K562 (cell line): ENCODE results near the gene TAAR9. TPM values are rescaled to one million over a fixed set of nuclear protein-coding genes. Genes with fewer than 3 reads are reported as not detected.

Experiments used
- ATAC-seq: fragments of 200-7000 bp; cut with Tn5 transposase; 3 replicates; pipeline ENCODE4 v1.9.1; 2020; ENCODE audit warnings: moderate library complexity
- BruUV-seq: library from RNA; stranded (reverse); fragments of 400-500 nt; replicated peaks from 2 replicates; lab custom pipeline; 2021; lab: Mats Ljungman, UMichigan
- CTCF ChIA-PET: fragments of 300-600 bp; formaldehyde crosslinking; extraction: SDS; loops from one replicate; lab custom pipeline; 2021; ENCODE audit warnings: low intra/inter-chr PET ratio; lab: Yijun Ruan, JAX
- POLR2A ChIA-PET: fragments of 300-600, 350-650 bp; sonication (Branson Sonifier 250); formaldehyde crosslinking; extraction: SDS; loops from one replicate; lab custom pipeline; 2021; ENCODE audit warnings: antibody characterized with exemption, inconsistent platforms; lab: Yijun Ruan, JAX
- DNase-seq, 4 experiments: peaks; one replicate each; pipeline versions ENCODE4 v3.0.0 to v3.0.0-alpha.2; 2011 to 2018; ENCODE audit warnings: low spot score in 3 of 4, mixed read lengths in 3 of 4; ENCODE audit errors: extremely low read depth in 1 of 4
- FAIRE-seq: peaks from 2 replicates; lab custom pipeline; 2011; peaks lifted over from hg19 to GRCh38; lab: Jason Lieb, UNC
- H2AFZ ChIP-seq: 2 replicates; pipeline ENCODE4 v1.6.0; 2011; ENCODE audit warnings: low read depth, low read length, control low read depth, inconsistent platforms
- H3K27ac ChIP-seq: fragments of 200-600 bp; 3 replicates; pipeline ENCODE4 v1.8.0; 2011; ENCODE audit warnings: low read depth, mild to moderate bottlenecking, control low read depth, inconsistent platforms, low read length, moderate library complexity, mixed read lengths; ENCODE audit errors: extremely low read depth
- H3K27me3 ChIP-seq, 2 experiments: fragments of 300-600 bp in 1 of 2; 2 replicates in 1 of 2; 3 replicates in 1 of 2; pipeline versions ENCODE4 v1.6.0 to v1.8.0; 2011; ENCODE audit warnings: inconsistent platforms in 2 of 2, low read length in 2 of 2, mild to moderate bottlenecking in 1 of 2, mixed read lengths in 1 of 2, moderate library complexity in 1 of 2; ENCODE audit not compliant: control insufficient read depth in 2 of 2, insufficient read depth in 2 of 2
- H3K36me3 ChIP-seq: fragments of 300-600 bp; 3 replicates; pipeline ENCODE4 v1.8.0; 2011; ENCODE audit warnings: mild to moderate bottlenecking, low read length, inconsistent platforms; ENCODE audit not compliant: control insufficient read depth, insufficient read depth
- H3K4me1 ChIP-seq, 2 experiments: fragments of 200-600 bp in 1 of 2; replicated peaks in 1 of 2; 2 replicates in 1 of 2; 3 replicates in 1 of 2; pipeline versions ENCODE4 v1.5.1 to v1.8.0; 2011; ENCODE audit warnings: inconsistent platforms in 2 of 2, low read length in 2 of 2, mild to moderate bottlenecking in 1 of 2, mixed read lengths in 1 of 2, moderate library complexity in 1 of 2; ENCODE audit not compliant: control insufficient read depth in 2 of 2, insufficient read depth in 2 of 2
- H3K4me2 ChIP-seq: 2 replicates; pipeline ENCODE4 v1.6.1; 2011; ENCODE audit warnings: low read length, control low read depth, inconsistent platforms, mixed read lengths; ENCODE audit not compliant: insufficient read depth
- H3K4me3 ChIP-seq: fragments of 200-600 bp; sonication (generic), shearing (Covaris generic); 2 replicates; pipeline ENCODE4 v1.5.1; 2016; ENCODE audit warnings: control low read depth, inconsistent platforms
- H3K79me2 ChIP-seq: fragments of 200-600 bp; 3 replicates; pipeline ENCODE4 v1.8.0; 2011; ENCODE audit warnings: low read length, inconsistent platforms; ENCODE audit not compliant: control insufficient read depth, insufficient read depth
- H3K9ac ChIP-seq, 2 experiments: 2 replicates each; pipeline versions ENCODE4 v1.6.0 to v1.6.1; 2011; ENCODE audit warnings: low read depth in 2 of 2, low read length in 2 of 2, control low read depth in 1 of 2, inconsistent platforms in 1 of 2, mild to moderate bottlenecking in 1 of 2, mixed read lengths in 1 of 2; ENCODE audit not compliant: insufficient read depth in 1 of 2
- H3K9me1 ChIP-seq: one replicate; pipeline ENCODE4 v1.6.0; 2011; ENCODE audit warnings: inconsistent platforms, mild to moderate bottlenecking, low read length, moderate library complexity; ENCODE audit not compliant: control insufficient read depth, insufficient read depth
- H3K9me3 ChIP-seq: replicated peaks from 2 replicates; pipeline ENCODE4 v1.5.1; 2011; ENCODE audit warnings: low read depth, low read length, inconsistent platforms; ENCODE audit not compliant: control insufficient read depth, insufficient read depth
- H4K20me1 ChIP-seq: replicated peaks from 2 replicates; pipeline ENCODE4 v1.6.1; 2011; ENCODE audit warnings: low read length, inconsistent platforms, mixed read lengths; ENCODE audit not compliant: control insufficient read depth, insufficient read depth
- BMI1 ChIP-seq: fragments of 150-350 bp; IDR thresholded peaks from 2 replicates; pipeline ENCODE4 v1.6.1; 2014; ENCODE audit warnings: low read length
- L3MBTL2 ChIP-seq: fragments of 450-650 bp; IDR thresholded peaks from 2 replicates; pipeline ENCODE4 v1.6.1; 2016; ENCODE audit warnings: mild to moderate bottlenecking, moderate library complexity
- MIER1 ChIP-seq: fragments of 450-650 bp; IDR thresholded peaks from 2 replicates; pipeline ENCODE4 v1.6.1; 2016; ENCODE audit warnings: antibody characterized with exemption, mild to moderate bottlenecking, low read depth
- MYC ChIP-seq, 2 experiments: fragments of 250-450 bp in 1 of 2; sonication (Bioruptor Pico) in 1 of 2; IDR thresholded peaks; 2 replicates each; pipeline versions ENCODE4 v1.5.1 to v1.6.1; 2012 to 2021; ENCODE audit warnings: low read depth in 2 of 2, borderline replicate concordance in 1 of 2, improper control_type of control experiment in 1 of 2, low read length in 1 of 2, mild to moderate bottlenecking in 1 of 2, moderate library complexity in 1 of 2
- POLR2AphosphoS5 ChIP-seq: IDR thresholded peaks from 2 replicates; pipeline ENCODE4 v1.6.1; 2011; ENCODE audit warnings: mild to moderate bottlenecking, low read depth, low read length, moderate library complexity; ENCODE audit not compliant: control insufficient read depth, insufficient read depth
- RAD51 ChIP-seq: fragments of 450-650 bp; IDR thresholded peaks from 2 replicates; pipeline ENCODE4 v1.7.1; 2016; ENCODE audit warnings: low read depth, mild to moderate bottlenecking, borderline replicate concordance
- SMAD4 ChIP-seq: fragments of 250-450 bp; sonication (Bioruptor Pico); conservative IDR thresholded peaks from 2 replicates; pipeline ENCODE4 v1.8.0; 2021; ENCODE audit warnings: inconsistent platforms, mild to moderate bottlenecking, moderate library complexity
- SMARCA5 ChIP-seq: fragments of 450-650 bp; IDR thresholded peaks from 2 replicates; pipeline ENCODE4 v1.6.1; 2016
- ZKSCAN8 ChIP-seq: fragments of 200-800 bp; sonication (Bioruptor generic); IDR thresholded peaks from 2 replicates; pipeline ENCODE4 v1.6.1; 2016; ENCODE audit warnings: missing genetic modification characterization, missing compliant biosample characterization
- ZNF134 ChIP-seq: fragments of 250-450 bp; sonication (Bioruptor Pico); conservative IDR thresholded peaks from 2 replicates; pipeline ENCODE4 v1.4.0; 2020
- ZNF644 ChIP-seq: fragments of 200-800 bp; sonication (Bioruptor generic); IDR thresholded peaks from 2 replicates; pipeline ENCODE4 v1.6.1; 2016; ENCODE audit warnings: low read depth, missing genetic modification characterization, missing compliant biosample characterization
- WGBS: fragments of 100-300 bp; shearing (Covaris generic); methylation state at CpG from one replicate; pipeline ENCODE4 v1.1.6; 2016; ENCODE audit warnings: low coverage, mixed read lengths; ENCODE audit not compliant: insufficient coverage; ENCODE audit errors: missing lambda C conversion rate; 5-methylcytosine and 5-hydroxymethylcytosine counted together
- in situ Hi-C: fragments of 300-500 bp; cut with MboI; formaldehyde crosslinking; loops from 4 replicates; pipeline ENCODE4 v1.15.0; 2018; ENCODE audit warnings: inconsistent platforms, mixed read lengths
- intact Hi-C: fragments of 100-400 bp; cut with micrococcal nuclease; formaldehyde crosslinking; loops from 2 replicates; pipeline ENCODE4 v1.14.2; 2022
- polyA plus RNA-seq, 8 experiments: library from polyadenylated mRNA; depleted of rRNA in 4 of 8; stranded (reverse) in 5 of 8; unstranded in 3 of 8; fragments of >200 nt; fragmentation: Nextera tagmentation in 2 of 8; fragmentation: Illumina TruSeq in 1 of 8; extraction: Ambion mirVana in 2 of 8; extraction: Trizol in 1 of 8; gene quantifications; 2 replicates each; pipeline versions ENCODE4 v1.2.1 to v1.2.3, GENCODE V29; 2011 to 2014; ENCODE audit warnings: inconsistent platforms in 1 of 8, missing spikeins in 1 of 8
- total RNA-seq, 7 experiments: library from RNA; depleted of rRNA in 6 of 7; stranded (reverse); fragments of >200 nt in 6 of 7; fragmentation: Illumina TruSeq in 2 of 7; extraction: Trizol in 2 of 7; gene quantifications; 2 replicates each; pipeline versions ENCODE4 v1.2.1 to v1.2.3, GENCODE V29; 2011 to 2021; ENCODE audit warnings: low replicate concordance in 1 of 7
- TF ChIP-seq, protein P1 (sequence below), 2 experiments: fragments of 450-650 bp; conservative IDR thresholded peaks; 2 replicates each; pipeline ENCODE4 v1.6.1; 2017; ENCODE audit warnings: mild to moderate bottlenecking in 2 of 2, moderate library complexity in 2 of 2
- TF ChIP-seq, protein P2 (sequence below): IDR thresholded peaks from 2 replicates; pipeline ENCODE4 v1.6.1; 2014; ENCODE audit warnings: antibody characterized with exemption
- TF ChIP-seq, protein P3 (sequence below): sonication (generic); formaldehyde crosslinking; IDR thresholded peaks from 2 replicates; pipeline ENCODE4 v1.5.0; 2020; ENCODE audit warnings: missing genetic modification reagents

TAAR9 gene
- total and polyA plus RNA-seq, 9 of the 15 experiments (the other 6 are each of a cell fraction or from before 2014, with no cell fraction given), result not detected

GRCh38 chr6:132511210-132511830 lies 26.8 kb upstream of the TAAR9 start:
- Histone ChIP-seq H3K27ac (peak overlapping the region; percentile 61), H2AFZ (peak overlapping the region; percentile 36), H3K4me2 (peak overlapping the region; percentile 75), H4K20me1 (no peaks in the 10 kb centered on the region; the same call in 1 of the 2 replicates), H3K9ac (peak overlapping the region; percentile 30 to 73; a peak in 3 of 4 replicates), H3K36me3 (peaks cover 7% of the 10 kb centered on the region; the same call in 2 of the 3 replicates), H3K27me3 (no peaks in the 10 kb centered on the region), H3K79me2 (peaks cover 64% of the 10 kb centered on the region), H3K9me1 (no peaks in the 10 kb centered on the region), H3K4me3 (peak overlapping the region; percentile 77), H3K4me1 (peaks cover 0 to 14% of the 10 kb centered on the region in 2 experiments; a peak in 3 of 5 replicates), H3K9me3 (no peaks in the 10 kb centered on the region)
- DNase-seq (peak in 2 of 4 experiments; percentile 24 to 51), FAIRE-seq (peak; percentile 15), ATAC-seq (0 out of 3 replicates have a peak, but pooled peaks have one; percentile 6)
- in situ Hi-C loops, result loop anchor here (25.0 kb wide), 1 partner anchor 1576 kb away; no protein-coding TSS in a partner anchor
- ChIA-PET CTCF (no interaction called here), POLR2A (no interaction called here)
- intact Hi-C loops, result loop anchor here (5.0 kb wide), 1 partner anchor 301 kb away; the partner anchor contains the start of gene RPS12
- WGBS, result 11% methylated on average over 4 of the region's 4 CpGs
- no TSS peak for BruUV-seq
- TF ChIP-seq L3MBTL2 (peak; percentile 75), SMARCA5 (no peak), MIER1 (no peak), ZNF644 (tag) (peak; percentile 18; the same call in 1 of the 2 replicates), POLR2AphosphoS5 (no peak), RAD51 (peak; percentile 84), MYC (IDR thresholded peaks at IDR 0.05; ENCODE audit: low read depth, low read length) (peak; percentile 57; the same call in 1 of the 2 replicates), MYC (CRISPR knock-in tag; IDR thresholded peaks at IDR 0.05; ENCODE audit: borderline replicate concordance, low read depth) (no peak), SMAD4 (0 out of 2 replicates have a peak, but pooled peaks have one; percentile 21), ZNF134 (CRISPR knock-in tag) (no peak), BMI1 (no peak), ZKSCAN8 (CRISPR knock-in tag) (no peak)
- TF ChIP-seq, protein P1, sequence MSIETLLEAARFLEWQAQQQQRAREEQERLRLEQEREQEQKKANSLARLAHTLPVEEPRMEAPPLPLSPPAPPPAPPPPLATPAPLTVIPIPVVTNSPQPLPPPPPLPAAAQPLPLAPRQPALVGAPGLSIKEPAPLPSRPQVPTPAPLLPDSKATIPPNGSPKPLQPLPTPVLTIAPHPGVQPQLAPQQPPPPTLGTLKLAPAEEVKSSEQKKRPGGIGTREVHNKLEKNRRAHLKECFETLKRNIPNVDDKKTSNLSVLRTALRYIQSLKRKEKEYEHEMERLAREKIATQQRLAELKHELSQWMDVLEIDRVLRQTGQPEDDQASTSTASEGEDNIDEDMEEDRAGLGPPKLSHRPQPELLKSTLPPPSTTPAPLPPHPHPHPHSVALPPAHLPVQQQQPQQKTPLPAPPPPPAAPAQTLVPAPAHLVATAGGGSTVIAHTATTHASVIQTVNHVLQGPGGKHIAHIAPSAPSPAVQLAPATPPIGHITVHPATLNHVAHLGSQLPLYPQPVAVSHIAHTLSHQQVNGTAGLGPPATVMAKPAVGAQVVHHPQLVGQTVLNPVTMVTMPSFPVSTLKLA (conservative IDR thresholded peaks at IDR 0.05), result 0 out of 4 replicates have a peak, but pooled peaks of 1 of the 2 experiments have one; percentile 32
- TF ChIP-seq, protein P2, sequence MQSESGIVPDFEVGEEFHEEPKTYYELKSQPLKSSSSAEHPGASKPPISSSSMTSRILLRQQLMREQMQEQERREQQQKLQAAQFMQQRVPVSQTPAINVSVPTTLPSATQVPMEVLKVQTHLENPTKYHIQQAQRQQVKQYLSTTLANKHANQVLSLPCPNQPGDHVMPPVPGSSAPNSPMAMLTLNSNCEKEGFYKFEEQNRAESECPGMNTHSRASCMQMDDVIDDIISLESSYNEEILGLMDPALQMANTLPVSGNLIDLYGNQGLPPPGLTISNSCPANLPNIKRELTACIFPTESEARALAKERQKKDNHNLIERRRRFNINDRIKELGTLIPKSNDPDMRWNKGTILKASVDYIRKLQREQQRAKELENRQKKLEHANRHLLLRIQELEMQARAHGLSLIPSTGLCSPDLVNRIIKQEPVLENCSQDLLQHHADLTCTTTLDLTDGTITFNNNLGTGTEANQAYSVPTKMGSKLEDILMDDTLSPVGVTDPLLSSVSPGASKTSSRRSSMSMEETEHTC, result 0 out of 2 replicates have a peak, but pooled peaks have one; percentile 34
- TF ChIP-seq, protein P3, sequence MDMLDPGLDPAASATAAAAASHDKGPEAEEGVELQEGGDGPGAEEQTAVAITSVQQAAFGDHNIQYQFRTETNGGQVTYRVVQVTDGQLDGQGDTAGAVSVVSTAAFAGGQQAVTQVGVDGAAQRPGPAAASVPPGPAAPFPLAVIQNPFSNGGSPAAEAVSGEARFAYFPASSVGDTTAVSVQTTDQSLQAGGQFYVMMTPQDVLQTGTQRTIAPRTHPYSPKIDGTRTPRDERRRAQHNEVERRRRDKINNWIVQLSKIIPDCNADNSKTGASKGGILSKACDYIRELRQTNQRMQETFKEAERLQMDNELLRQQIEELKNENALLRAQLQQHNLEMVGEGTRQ (CRISPR knock-in tag), result peak; percentile 88
